ENCODE results near the gene PHLPP1. TPM values are rescaled to one million over a fixed set of nuclear protein-coding genes. Genes with fewer than 3 reads are reported as not detected.
A peak's percentile ranks its signal among the peaks of the same experiment; 100 is the strongest.
"Not testable (repeated sequence)": the region's sequence is repeated elsewhere in the genome, so short reads cannot be mapped to it uniquely, and the experiment has no call there.

Gene PHLPP1
- polyA plus RNA-seq, 4 donors: 13.8 to 22.5 (median 16.6) TPM

DNA sequence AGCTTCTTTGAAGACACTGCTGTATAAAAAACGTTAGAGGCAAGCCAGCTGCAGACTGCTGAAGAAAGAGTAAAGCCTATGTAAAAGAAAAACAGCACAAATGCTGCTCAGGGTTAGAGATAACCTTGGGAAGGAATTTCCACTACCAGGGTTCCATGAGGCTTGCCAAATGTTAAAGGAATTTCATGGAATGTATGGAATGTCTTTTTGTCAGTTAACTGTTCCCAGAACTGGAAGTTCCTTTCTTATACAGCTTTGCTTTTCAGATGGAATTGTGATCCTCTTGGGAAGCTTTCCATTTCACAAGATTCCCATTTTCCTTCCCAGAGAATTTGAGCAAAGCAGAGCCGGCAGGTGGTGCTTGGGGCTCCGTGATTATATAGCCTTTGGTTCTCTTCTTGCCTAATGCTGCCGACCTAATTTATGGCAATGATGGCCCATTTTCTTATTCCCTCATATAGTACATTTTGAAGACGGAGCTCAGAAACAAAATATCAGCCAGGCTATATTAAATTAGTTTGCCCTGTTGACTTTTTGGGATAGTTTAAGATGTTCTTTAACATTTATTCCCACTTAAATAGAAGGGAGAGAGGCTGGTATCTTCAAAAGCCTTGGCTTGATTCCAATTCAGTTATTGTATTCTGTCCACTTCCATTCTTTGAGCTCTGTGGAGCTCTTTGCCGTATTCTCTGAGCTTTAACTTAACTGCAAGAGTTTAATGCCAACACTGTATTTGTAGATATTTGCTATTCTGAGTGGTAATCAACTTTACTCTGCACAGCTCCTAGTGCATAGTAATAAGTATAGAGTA is 162.3 kb downstream of the PHLPP1 start:
- DNase-seq (ENCODE audit: low read depth in 4 of 4, low spot score in 3 of 4): peak in 2 of 4 donors; percentile 22

DNA sequence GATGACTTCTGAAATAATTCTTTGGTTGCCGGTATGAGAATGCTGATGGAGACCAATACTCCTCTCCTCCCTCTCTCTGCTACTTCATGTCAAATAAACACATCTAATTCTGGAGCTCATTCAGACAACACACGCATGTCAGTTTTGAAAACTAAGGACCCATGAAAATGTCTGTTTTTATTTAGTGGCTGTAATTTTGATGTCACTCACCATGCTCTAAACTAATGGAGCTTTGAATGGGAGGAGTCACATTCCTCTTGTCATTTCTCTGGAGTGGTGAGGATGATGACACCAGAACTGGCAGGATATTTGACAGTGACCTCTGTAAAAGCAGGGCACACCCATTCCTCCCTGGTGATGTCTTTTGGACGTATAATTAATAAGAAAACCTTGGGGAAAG is 163.0 kb downstream of the PHLPP1 start:
- DNase-seq (ENCODE audit: low read depth in 4 of 4, low spot score in 3 of 4): no peak

DNA sequence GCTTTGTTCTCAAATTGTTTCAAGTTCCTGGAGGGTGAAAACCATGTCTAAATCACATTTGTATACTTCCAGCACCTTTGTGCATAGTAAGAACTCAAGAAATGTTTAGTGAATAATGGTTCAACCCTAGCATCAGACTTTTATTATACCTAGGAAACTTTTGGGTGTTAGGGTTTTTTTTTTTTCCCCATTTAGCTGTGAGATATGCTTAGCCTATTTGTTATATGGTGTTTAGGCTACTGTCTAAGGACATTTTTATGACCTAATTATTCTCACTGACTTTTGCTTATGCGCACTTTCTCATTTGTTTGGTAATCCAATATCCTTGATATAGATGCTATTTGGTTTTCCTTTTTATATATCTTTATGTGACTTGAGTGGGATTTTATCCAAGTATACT is 164.7 kb downstream of the PHLPP1 start:
- DNase-seq (ENCODE audit: low read depth in 4 of 4, low spot score in 3 of 4): no peak

DNA sequence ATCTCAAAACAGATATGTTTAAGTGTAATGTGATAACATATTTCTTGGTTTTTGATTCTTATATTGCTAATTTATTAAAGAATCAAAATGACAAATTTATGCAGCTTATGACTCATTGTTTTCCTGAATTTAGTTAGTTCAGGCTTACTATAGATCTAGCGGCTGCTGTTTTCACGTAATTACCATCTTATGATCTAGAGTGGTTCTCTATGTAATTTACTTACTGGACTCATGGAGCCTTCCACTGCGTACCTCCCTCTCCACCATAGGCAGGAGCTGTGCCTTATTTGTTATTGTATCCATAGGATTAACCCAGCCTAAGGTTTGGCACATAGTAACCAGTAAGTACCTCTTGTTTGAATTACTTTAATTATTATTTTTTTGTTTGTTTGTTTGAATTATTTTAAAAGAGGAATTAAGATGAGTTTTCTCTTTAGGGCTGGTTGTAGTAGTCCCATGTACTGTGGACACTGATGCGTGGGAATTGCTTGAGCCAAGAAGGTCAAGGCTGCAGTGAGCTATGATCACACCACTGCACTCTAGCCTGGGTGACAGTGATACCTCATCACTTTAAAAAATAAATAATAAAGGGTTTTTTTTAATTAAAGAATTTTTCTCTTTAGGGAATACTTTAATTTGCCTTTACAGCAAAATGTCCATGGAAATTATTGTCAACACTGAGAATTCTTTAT is 165.5 kb downstream of the PHLPP1 start:
- no peak for DNase-seq (ENCODE audit: low read depth in 4 of 4, low spot score in 3 of 4)

DNA sequence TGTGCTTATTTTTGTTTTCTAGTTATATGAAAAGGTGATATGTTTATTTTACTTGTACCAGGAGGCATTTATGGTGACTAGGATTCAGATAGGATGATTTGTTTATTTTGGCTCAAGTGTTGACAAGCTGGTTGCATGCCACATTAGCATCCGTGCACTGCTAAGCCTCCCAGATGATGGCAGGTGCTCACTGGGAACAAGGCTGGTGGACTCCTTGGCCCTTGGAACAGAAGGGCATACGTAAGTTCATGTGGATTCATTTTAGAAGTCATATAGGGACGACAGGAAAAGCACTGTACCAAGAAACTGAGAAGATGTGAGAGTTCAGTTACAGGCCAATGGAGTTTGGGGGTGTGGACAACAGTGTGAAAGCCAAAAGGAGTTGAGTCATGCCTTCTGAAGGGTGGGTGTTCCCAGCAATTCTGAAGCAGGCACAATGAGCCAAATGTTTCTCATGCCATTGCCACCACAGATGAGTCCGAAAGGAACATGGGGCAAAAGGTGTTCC is 166.2 kb downstream of the PHLPP1 start:
- no peak for DNase-seq (ENCODE audit: low read depth in 4 of 4, low spot score in 3 of 4)

DNA sequence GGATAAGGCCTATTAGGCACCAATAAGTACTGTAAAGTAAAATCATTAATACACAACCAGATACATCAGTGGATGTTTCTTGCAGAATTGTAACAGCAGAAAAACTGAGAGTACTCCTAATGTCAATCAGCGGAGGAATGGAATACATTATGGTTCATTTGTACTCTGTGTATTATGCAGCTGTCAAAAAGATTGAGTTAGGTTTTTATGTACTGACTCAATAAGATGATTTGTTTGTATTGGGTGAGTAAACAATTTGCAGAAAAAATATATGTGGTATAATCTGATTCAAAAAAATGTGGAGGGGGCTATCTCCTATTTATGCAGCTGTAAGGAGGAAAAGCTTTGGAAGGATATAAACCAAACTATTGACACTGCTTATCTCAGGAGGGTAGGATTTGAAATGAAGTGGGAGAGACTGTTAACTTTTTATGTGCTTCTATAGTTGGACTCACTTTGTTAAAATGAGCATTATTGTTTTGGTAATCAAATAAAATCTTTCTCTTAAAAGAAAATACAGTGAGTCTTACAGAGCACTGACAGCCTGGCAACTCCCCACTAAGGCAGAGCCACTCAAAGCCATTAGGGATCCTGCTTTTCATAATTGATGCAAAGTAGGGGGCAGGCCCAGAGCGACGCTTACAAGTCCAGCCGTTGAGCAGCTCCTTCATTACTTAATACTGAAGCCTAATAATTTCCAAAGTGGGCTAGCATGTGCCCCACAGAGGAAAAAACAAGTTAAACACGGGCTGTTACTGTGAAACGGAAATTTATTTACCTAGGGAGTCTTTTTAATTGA is 168.8 kb downstream of the PHLPP1 start:
- DNase-seq (ENCODE audit: low read depth in 4 of 4, low spot score in 3 of 4): no peak

DNA sequence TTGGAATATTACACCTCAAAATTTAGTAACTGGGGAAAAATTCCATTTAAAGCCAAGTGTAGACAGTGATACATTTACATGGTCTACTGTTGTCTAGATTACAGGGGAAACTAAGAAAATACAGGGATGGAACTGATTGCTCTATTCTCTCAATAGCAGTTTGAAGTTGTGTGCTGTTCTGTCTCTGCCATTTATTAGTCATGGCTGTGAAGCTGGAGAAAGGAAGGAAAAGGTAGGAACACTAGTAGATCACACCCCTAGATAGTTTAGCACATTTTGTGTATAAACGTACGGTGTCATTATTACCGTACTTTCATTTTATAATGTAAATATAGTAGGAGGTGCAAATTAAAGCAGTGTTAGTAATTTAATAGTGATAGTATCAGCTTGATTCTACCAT is 170.5 kb downstream of the PHLPP1 start:
- DNase-seq (ENCODE audit: low read depth in 4 of 4, low spot score in 3 of 4): no peak

DNA sequence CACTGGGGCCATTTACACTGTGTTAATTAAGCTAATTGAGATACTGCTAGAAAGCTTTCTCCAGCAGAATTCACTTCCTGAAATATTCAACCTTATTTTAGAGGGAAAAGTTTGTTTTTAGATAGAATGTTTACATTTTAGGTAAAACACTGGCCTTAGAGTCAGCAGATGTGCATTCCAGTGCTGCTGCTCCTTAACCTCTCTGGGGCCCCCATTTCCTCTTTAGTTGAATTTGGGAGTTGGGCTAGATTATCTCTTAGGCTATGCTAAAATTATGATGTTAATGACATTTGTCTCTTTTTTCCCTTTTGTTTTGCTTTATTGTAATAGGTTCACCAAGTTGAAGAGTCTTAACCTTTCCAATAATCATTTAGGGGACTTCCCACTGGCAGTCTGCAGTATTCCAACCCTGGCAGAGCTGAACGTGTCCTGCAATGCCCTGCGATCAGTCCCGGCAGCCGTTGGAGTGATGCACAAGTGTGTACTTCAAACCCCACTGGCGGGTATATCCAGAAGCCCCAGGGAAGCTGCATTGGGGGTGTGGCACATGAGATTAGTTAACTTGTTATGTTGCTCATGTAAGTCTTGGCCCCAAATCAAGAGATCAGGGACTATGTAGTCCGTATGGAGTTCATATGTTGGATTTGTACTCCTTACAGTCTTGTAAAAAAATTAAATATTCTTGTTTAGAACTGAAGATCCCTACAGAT is 179.5 kb downstream of the PHLPP1 start:
- no peak for DNase-seq (ENCODE audit: low read depth in 4 of 4, low spot score in 3 of 4)

DNA sequence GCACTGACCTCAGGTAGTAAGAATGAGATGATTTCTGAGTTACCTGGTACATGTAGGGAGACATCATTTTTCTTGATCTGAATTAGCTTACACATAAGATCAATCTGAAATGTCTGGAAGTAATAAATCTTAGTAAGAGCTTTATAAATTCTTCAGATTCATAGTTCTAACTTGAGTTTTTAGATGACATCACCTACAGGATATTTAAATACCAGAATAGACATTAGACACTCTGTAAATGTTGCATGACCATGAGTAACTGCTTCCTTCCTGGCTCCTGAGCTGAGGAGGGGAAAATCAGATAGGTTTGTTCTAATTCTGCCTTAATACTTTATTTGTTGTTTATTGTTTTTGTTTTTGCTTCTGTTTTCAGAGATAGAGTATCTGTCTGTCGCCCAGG is 181.8 kb downstream of the PHLPP1 start:
- DNase-seq (ENCODE audit: low read depth in 4 of 4, low spot score in 3 of 4): no peak

DNA sequence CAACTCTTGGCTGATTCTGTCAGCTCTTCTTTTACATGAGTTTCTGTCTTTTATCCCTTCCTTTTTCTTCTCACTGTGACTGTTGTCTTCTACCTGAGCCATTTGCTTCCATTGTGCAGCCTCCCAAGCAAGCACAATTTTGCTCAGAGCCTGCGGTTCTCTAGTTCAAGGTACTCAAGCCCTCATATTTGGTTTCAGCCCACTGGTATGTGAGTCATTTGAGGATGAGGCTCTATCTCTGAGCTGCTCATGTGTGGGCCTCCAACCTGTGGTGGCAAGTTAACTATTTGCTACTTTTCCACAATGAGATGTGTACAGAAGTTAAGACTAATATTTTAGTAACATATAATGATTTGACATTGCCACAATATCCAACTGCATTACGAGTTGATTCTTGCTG is 183.0 kb downstream of the PHLPP1 start:
- DNase-seq (ENCODE audit: low read depth in 4 of 4, low spot score in 3 of 4): no peak

DNA sequence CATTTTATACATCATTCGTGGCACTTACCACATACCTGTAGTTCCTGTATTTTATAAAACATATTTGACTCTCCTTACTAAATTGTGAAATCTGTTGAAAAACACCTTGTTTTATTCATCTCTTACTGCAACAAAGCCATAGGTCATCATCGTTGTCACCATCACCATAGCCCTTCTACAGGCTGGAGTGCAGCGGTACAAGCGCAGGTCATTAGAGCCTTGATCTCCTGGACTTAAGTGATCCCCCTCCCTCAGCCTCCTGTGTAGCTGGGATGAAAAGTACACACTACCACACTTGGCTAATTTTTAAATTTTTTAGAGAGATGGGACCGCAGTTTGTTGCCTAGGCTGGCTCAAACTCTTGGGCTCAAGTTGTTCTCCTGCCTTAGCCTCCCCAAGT is 184.2 kb downstream of the PHLPP1 start:
- DNase-seq (ENCODE audit: low read depth in 4 of 4, low spot score in 3 of 4): no peak

DNA sequence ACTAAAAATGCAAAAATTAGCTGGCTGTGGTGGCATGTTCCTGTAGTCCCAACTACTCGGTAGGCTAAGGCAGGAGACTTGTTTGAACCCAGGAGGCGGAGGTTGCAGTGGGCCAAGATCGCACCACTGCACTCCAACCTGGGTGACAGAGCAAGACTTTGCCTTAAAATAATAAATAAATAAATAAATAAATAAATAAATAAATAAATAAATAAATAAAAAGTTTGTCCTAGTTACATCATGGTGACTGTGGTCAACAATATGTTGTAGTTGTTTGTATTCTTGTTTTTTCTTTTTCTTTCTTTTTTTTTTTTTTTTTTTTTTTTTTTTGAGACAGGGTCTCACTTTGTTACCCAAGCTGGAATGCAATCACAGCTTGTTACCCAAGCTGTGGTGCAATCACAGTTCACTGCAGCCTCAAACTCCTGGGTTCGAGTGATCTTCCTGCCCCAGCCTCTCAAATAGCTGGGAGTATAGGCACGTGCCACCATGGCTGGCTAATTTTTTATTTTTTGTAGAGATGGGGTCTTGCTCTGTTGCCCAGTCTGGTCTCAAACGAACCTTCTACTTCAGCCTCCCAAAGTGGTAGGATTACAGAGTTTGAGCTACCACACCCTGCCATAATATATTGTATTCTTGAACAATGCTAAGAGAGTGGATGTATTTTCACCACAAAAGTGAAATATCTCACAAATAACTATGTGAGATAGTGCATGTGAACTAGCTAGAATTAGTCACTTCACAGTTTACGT is 185.0 kb downstream of the PHLPP1 start:
- no peak for DNase-seq (ENCODE audit: low read depth in 4 of 4, low spot score in 3 of 4)

DNA sequence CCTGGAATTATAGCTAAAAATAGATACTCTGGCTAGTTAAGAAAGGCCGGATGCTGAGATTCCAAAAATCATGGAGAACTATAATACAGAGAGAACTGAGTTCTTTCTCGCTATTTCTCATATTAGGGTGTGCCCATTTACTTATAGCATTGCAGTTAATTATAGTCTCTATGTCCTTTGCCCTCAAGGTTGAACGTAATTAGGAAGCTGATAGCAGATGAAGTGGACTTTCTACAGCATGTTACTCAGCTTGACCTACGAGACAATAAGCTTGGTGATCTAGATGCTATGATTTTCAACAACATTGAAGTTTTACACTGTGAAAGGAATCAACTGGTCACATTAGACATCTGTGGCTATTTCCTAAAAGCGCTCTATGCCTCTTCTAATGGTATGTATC is 187.4 kb downstream of the PHLPP1 start:
- DNase-seq (ENCODE audit: low read depth in 4 of 4, low spot score in 3 of 4): no peak

DNA sequence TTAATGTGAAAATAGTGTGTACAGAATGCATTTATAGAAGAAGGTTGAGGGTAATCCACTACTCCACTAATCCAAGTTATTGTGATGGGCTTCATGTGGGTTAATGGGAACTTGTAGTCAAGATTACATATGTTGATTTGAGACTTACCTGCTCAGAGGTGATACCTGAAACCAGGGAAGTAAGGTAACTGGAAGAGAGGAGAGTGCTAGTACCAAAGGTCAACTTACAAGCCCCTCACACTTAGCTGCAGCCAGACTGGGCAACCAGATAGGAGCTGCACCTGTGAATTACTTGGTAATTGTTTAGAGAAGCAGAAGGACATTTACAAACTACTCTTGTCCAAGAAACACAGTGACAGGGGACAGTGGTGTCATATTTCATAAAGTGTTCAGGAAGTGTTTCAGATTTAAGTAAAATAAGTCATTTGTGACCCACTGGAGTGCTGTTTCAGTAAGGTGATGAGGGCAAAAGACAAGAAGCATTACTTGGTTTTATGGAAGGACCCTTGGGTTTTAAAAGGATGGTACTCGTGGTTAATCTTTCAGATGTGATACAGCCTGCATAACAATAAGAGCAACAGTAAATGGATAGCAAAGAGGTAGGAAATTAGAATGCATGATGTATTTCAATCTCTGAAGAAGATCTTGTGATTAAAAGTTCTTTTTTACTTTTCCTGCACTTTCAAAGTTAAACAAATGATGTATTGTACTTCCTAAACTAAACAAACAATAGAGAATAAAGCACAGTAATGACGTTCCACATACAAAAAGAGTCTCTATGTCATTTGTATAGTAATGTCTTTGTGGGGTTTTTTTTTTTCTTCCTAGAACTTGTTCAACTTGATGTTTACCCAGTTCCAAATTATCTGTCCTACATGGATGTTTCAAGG is 189.3 kb downstream of the PHLPP1 start:
- DNase-seq (ENCODE audit: low read depth in 4 of 4, low spot score in 3 of 4): no peak

DNA sequence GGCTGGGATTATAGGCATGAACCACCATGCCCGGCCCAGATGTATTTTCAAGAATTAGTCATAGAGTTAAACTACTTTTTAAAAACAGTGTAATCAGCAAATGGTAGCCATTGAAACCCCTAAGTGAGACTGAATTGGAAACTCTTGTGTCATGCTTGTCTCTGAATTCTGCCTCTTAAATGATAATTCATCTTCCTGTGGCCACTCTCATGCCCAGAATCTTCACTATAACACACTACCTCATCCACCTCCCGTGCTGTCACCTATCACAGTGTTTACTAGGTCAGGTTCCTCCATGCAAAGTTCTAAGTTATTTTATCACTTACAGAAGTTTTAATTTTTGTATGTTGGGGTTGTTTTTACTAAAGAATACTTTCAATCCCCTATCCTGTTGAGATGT is 197.5 kb downstream of the PHLPP1 start:
- DNase-seq (ENCODE audit: low read depth in 4 of 4, low spot score in 3 of 4): no peak

DNA sequence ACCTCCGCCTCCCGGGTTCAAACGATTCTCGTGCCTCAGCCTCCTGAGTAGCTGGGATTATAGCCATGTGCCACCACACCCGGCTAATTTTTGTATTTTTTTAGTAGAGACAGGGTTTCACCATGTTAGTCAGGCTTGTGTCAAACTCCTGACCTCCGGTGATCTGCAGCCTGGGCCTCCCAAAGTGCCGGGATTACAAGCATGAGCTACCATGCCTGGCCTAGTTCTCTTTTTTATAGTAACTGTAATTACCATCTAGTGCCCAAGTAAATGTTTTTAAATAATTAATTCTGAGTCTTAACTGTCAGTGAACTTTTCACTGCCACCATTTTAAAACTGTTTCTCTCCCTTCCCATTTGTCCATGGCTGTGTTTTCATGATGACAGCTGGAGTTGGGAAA is 198.5 kb downstream of the PHLPP1 start:
- not testable (repeated sequence) for DNase-seq (ENCODE audit: low read depth in 4 of 4, low spot score in 3 of 4)

DNA sequence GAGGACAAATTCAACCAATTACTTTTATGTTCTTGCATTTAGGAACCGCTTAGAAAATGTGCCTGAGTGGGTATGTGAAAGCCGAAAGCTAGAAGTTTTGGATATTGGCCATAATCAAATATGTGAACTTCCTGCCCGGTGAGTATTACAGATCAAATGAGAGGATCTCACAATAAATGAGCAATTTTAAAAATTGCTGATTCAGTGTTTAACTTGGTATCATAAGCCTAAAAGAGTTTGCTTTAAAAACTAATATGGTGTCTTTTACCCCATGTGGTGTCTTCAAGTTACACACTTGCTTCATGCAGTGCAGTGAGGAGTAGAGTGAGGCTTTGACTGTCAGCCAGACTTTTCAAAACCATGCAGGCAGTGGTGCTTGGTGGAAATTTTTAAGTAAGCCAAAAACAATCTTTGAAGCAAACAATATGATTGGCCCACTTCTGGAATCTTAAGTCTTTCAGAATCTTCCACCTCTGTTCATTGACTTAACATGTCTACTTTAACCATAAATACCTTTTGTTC is 199.6 kb downstream of the PHLPP1 start:
- no peak for DNase-seq (ENCODE audit: low read depth in 4 of 4, low spot score in 3 of 4)

DNA sequence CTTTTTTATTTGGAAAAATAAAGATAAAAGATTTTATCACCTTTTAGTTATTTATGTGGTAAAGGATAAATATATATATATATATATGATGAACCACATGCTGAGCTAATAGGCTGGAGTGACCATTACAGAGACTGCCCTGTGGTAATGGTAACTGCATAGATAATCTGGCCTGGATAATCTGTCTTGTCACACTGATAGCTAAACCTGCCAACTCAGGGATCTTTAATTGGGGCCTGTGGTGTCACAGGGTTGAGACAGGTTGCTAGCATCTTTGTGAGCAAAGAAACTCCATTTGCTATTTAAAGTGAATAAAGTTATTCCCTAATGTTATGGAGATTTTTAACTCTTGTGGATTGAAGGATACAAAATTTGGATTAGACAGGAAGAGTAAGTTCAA is 203.0 kb downstream of the PHLPP1 start:
- DNase-seq (ENCODE audit: low read depth in 4 of 4, low spot score in 3 of 4): no peak
